T follicular helper cell (primary cell): ENCODE data around the gene IFIT1B.

Experiments
- DNase-seq: peaks from one replicate; pipeline ENCODE4 v3.0.0-alpha.2; 2020; ENCODE audit warnings: low read depth

Gene IFIT1B

GRCh38 chr10:89414146-89414878 is 36.5 kb downstream of the IFIT1B start, which contains the start of gene IFIT5:
Gene IFIT5 (plus strand): TSS chr10:89414568. CDS start chr10:89414799, 231 bp downstream.
- peak; percentile 46 for DNase-seq

GRCh38 chr10:89414879-89415821 is 37.3 kb downstream of the IFIT1B start:
- peak; percentile 29 for DNase-seq

- no peak for DNase-seq
Observed at GRCh38 chr10:89416465-89416864, 38.6 kb downstream of the IFIT1B start.

GRCh38 chr10:89419548-89419947 is 41.7 kb downstream of the IFIT1B start:
- DNase-seq: peak; percentile 18

GRCh38 chr10:89421018-89421476 is 43.2 kb downstream of the IFIT1B start:
- DNase-seq: no peak

- no peak for DNase-seq
Observed at GRCh38 chr10:89425000-89425399, 47.1 kb downstream of the IFIT1B start.

GRCh38 chr10:89426230-89426868 is 48.5 kb downstream of the IFIT1B start:
- no peak for DNase-seq

GRCh38 chr10:89427629-89428028 is 49.8 kb downstream of the IFIT1B start:
- DNase-seq: no peak

GRCh38 chr10:89428877-89429276 is 51.0 kb downstream of the IFIT1B start:
- no peak for DNase-seq

- DNase-seq: no peak
Observed at GRCh38 chr10:89431977-89432376, 54.1 kb downstream of the IFIT1B start.
